HepG2 (cell line): ENCODE results near the gene CPPED1. TPM values are rescaled to one million over a fixed set of nuclear protein-coding genes. Genes with fewer than 3 reads are reported as not detected.

ENCODE experiments used
- CTCF ChIP-seq: sonication (generic); formaldehyde crosslinking; IDR thresholded peaks from 2 replicates; pipeline ENCODE4 v1.5.0; 2020; ENCODE audit warnings: mild to moderate bottlenecking, missing genetic modification reagents, moderate library complexity
- HBP1 ChIP-seq: IDR thresholded peaks from 2 replicates; pipeline ENCODE4 v1.6.1; 2016; ENCODE audit warnings: low read depth, control low read depth
- NR2F2 ChIP-seq: IDR thresholded peaks from 2 replicates; pipeline ENCODE4 v1.6.1; 2012; ENCODE audit warnings: low read depth, inconsistent platforms, borderline replicate concordance
- ZFP36L1 ChIP-seq: sonication (generic); formaldehyde crosslinking; IDR thresholded peaks from 2 replicates; pipeline ENCODE4 v1.8.0; 2022; ENCODE audit warnings: mild to moderate bottlenecking, missing genetic modification reagents, moderate library complexity
- ZNF383 ChIP-seq: sonication (generic); formaldehyde crosslinking; IDR thresholded peaks from 2 replicates; pipeline ENCODE4 v1.4.0; 2020; ENCODE audit warnings: missing genetic modification reagents, mild to moderate bottlenecking, borderline replicate concordance
- ZNF703 ChIP-seq: sonication (generic); formaldehyde crosslinking; IDR thresholded peaks from 2 replicates; pipeline ENCODE4 v1.5.1; 2020; ENCODE audit warnings: missing genetic modification reagents, mild to moderate bottlenecking, moderate library complexity, borderline replicate concordance
- polyA plus RNA-seq, 8 experiments: library from polyadenylated mRNA; depleted of rRNA in 3 of 8; stranded (reverse) in 7 of 8; unstranded in 1 of 8; fragments of >200 nt; fragmentation: Illumina TruSeq in 4 of 8; extraction: Trizol in 4 of 8; gene quantifications; 2 replicates each; pipeline versions ENCODE4 v1.2.1 to v1.2.3, GENCODE V29; 2011 to 2016; ENCODE audit warnings: low read depth in 4 of 8, missing spikeins in 1 of 8, mixed read lengths in 1 of 8; ENCODE audit not compliant: insufficient read depth in 1 of 8
- total RNA-seq, 5 experiments: library from RNA; depleted of rRNA; stranded (reverse); fragments of >200 nt; fragmentation: Illumina TruSeq; extraction: Trizol; gene quantifications; 2 replicates each; pipeline ENCODE4 v1.2.3, GENCODE V29; 2016; ENCODE audit warnings: low read depth in 1 of 5
- TF ChIP-seq, protein P1 (sequence below): sonication (generic); formaldehyde crosslinking; IDR thresholded peaks from 2 replicates; pipeline ENCODE4 v1.4.0; 2020; ENCODE audit warnings: missing genetic modification reagents
- TF ChIP-seq, protein P2 (sequence below): sonication (generic); formaldehyde crosslinking; IDR thresholded peaks from 2 replicates; pipeline ENCODE4 v1.4.0; 2020; ENCODE audit warnings: missing genetic modification reagents
- TF ChIP-seq, protein P3 (sequence below): sonication (generic); formaldehyde crosslinking; IDR thresholded peaks from 2 replicates; pipeline ENCODE4 v1.5.0; 2020; ENCODE audit warnings: missing genetic modification reagents
- TF ChIP-seq, protein P4 (sequence below): sonication (generic); formaldehyde crosslinking; IDR thresholded peaks from 2 replicates; pipeline ENCODE4 v1.4.0; 2020; ENCODE audit warnings: mild to moderate bottlenecking, missing genetic modification reagents

The CPPED1 gene
- total and polyA plus RNA-seq, 2 of the 13 experiments (the other 11 are each of a cell fraction or from before 2014, with no cell fraction given), result 66.6 to 71.3 TPM

- TF ChIP-seq HBP1 (CRISPR knock-in tag), result peak; percentile 98
- TF ChIP-seq ZNF383, result no peak
- TF ChIP-seq CTCF (CRISPR knock-in tag), result peak; percentile 45
- TF ChIP-seq, protein P1, sequence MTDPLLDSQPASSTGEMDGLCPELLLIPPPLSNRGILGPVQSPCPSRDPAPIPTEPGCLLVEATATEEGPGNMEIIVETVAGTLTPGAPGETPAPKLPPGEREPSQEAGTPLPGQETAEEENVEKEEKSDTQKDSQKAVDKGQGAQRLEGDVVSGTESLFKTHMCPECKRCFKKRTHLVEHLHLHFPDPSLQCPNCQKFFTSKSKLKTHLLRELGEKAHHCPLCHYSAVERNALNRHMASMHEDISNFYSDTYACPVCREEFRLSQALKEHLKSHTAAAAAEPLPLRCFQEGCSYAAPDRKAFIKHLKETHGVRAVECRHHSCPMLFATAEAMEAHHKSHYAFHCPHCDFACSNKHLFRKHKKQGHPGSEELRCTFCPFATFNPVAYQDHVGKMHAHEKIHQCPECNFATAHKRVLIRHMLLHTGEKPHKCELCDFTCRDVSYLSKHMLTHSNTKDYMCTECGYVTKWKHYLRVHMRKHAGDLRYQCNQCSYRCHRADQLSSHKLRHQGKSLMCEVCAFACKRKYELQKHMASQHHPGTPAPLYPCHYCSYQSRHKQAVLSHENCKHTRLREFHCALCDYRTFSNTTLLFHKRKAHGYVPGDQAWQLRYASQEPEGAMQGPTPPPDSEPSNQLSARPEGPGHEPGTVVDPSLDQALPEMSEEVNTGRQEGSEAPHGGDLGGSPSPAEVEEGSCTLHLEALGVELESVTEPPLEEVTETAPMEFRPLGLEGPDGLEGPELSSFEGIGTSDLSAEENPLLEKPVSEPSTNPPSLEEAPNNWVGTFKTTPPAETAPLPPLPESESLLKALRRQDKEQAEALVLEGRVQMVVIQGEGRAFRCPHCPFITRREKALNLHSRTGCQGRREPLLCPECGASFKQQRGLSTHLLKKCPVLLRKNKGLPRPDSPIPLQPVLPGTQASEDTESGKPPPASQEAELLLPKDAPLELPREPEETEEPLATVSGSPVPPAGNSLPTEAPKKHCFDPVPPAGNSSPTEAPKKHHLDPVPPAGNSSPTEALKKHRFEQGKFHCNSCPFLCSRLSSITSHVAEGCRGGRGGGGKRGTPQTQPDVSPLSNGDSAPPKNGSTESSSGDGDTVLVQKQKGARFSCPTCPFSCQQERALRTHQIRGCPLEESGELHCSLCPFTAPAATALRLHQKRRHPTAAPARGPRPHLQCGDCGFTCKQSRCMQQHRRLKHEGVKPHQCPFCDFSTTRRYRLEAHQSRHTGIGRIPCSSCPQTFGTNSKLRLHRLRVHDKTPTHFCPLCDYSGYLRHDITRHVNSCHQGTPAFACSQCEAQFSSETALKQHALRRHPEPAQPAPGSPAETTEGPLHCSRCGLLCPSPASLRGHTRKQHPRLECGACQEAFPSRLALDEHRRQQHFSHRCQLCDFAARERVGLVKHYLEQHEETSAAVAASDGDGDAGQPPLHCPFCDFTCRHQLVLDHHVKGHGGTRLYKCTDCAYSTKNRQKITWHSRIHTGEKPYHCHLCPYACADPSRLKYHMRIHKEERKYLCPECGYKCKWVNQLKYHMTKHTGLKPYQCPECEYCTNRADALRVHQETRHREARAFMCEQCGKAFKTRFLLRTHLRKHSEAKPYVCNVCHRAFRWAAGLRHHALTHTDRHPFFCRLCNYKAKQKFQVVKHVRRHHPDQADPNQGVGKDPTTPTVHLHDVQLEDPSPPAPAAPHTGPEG, result no peak; the same call in 1 of the 2 replicates
- TF ChIP-seq, protein P2, sequence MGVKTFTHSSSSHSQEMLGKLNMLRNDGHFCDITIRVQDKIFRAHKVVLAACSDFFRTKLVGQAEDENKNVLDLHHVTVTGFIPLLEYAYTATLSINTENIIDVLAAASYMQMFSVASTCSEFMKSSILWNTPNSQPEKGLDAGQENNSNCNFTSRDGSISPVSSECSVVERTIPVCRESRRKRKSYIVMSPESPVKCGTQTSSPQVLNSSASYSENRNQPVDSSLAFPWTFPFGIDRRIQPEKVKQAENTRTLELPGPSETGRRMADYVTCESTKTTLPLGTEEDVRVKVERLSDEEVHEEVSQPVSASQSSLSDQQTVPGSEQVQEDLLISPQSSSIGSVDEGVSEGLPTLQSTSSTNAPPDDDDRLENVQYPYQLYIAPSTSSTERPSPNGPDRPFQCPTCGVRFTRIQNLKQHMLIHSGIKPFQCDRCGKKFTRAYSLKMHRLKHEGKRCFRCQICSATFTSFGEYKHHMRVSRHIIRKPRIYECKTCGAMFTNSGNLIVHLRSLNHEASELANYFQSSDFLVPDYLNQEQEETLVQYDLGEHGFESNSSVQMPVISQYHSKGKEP (CRISPR knock-in tag), result peak; percentile 74; the same call in 1 of the 2 replicates
- TF ChIP-seq, protein P3, sequence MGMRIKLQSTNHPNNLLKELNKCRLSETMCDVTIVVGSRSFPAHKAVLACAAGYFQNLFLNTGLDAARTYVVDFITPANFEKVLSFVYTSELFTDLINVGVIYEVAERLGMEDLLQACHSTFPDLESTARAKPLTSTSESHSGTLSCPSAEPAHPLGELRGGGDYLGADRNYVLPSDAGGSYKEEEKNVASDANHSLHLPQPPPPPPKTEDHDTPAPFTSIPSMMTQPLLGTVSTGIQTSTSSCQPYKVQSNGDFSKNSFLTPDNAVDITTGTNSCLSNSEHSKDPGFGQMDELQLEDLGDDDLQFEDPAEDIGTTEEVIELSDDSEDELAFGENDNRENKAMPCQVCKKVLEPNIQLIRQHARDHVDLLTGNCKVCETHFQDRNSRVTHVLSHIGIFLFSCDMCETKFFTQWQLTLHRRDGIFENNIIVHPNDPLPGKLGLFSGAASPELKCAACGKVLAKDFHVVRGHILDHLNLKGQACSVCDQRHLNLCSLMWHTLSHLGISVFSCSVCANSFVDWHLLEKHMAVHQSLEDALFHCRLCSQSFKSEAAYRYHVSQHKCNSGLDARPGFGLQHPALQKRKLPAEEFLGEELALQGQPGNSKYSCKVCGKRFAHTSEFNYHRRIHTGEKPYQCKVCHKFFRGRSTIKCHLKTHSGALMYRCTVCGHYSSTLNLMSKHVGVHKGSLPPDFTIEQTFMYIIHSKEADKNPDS (CRISPR knock-in tag), result peak; percentile 46
- TF ChIP-seq, protein P4, sequence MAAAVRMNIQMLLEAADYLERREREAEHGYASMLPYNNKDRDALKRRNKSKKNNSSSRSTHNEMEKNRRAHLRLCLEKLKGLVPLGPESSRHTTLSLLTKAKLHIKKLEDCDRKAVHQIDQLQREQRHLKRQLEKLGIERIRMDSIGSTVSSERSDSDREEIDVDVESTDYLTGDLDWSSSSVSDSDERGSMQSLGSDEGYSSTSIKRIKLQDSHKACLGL, result peak; percentile 89
- TF ChIP-seq ZNF703, result peak; percentile 99
- peak; percentile 65; the same call in 1 of the 2 replicates for TF ChIP-seq NR2F2
- no peak; the same call in none of the 2 replicates for TF ChIP-seq ZFP36L1 (CRISPR knock-in tag)
These were observed at the start of gene CPPED1 (continued) for GRCh38 chr16:12803203-12804093.
